Measurements from ENCODE around the gene MEP1A. TPM values are rescaled to one million over a fixed set of nuclear protein-coding genes. Genes with fewer than 3 reads are reported as not detected.
"Not testable (repeated sequence)": the region's sequence is repeated elsewhere in the genome, so short reads cannot be mapped to it uniquely, and the experiment has no call there.

MEP1A gene, protein sequence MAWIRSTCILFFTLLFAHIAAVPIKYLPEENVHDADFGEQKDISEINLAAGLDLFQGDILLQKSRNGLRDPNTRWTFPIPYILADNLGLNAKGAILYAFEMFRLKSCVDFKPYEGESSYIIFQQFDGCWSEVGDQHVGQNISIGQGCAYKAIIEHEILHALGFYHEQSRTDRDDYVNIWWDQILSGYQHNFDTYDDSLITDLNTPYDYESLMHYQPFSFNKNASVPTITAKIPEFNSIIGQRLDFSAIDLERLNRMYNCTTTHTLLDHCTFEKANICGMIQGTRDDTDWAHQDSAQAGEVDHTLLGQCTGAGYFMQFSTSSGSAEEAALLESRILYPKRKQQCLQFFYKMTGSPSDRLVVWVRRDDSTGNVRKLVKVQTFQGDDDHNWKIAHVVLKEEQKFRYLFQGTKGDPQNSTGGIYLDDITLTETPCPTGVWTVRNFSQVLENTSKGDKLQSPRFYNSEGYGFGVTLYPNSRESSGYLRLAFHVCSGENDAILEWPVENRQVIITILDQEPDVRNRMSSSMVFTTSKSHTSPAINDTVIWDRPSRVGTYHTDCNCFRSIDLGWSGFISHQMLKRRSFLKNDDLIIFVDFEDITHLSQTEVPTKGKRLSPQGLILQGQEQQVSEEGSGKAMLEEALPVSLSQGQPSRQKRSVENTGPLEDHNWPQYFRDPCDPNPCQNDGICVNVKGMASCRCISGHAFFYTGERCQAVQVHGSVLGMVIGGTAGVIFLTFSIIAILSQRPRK
- not detected for total RNA-seq

GRCh38 chr6:46793138-46793537 lies at the start of gene MEP1A:
MEP1A (plus strand) TSS chr6:46793389; CDS start chr6:46793399, 10 bp downstream.
- Histone ChIP-seq H3K9me3 (no peaks in the 10 kb centered on the region), H3K4me3 (no peak within 1 kb of the TSS), H3K4me1 (no peaks in the 10 kb centered on the region), H3K27me3 (no peaks in the 10 kb centered on the region), H3K27ac (no peak within 1 kb of the TSS), H3K36me3 (no peaks in the 10 kb centered on the region)
- TF ChIP-seq CTCF (IDR thresholded peaks at IDR 0.05), result no peak
- intact Hi-C loops (cut with DNase I), result no loop called here
- DNase-seq (ENCODE audit: low spot score in 2 of 2), result no peak

DNA sequence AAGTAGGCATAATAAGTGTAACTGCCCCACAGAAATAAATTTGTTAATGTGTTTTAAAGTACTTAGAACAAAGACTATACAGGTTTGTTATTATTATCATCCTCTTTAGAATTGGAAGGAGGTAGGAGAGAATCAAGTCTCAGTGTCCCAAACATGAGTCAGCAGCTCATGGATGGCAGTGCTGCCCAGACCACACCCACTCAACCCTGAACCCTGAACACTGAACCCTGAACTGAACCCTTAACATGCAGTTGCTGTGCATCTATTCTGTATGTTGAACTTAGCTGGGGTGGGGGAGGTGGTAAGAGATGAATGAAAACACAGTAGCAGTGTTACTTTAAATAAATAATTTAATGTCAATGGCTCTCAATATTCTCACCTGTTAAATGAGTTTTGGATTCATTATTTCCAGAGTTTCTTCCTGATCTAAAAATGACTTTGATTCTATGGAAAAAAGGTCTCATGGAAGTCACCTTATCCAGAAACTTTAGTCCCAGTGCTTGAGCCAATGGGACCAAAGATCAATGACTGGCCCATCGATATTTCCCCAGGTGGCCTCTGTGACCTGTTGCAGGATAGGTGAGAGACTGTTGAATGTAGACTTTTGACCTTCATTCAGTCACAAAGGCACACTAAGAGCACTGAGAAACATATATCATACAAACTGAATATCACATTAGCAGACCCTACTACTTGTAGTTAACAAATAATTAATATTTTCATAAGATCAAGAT lies 49.6 kb upstream of the MEP1A start:
- TF ChIP-seq CTCF (IDR thresholded peaks at IDR 0.05), result no peak
- Histone ChIP-seq H3K27ac (no peak overlapping the region), H3K9me3 (no peaks in the 10 kb centered on the region), H3K27me3 (no peaks in the 10 kb centered on the region), H3K4me3 (no peak overlapping the region), H3K4me1 (no peaks in the 10 kb centered on the region), H3K36me3 (no peaks in the 10 kb centered on the region)
- intact Hi-C loops (cut with DNase I), result no loop called here
- no peak for DNase-seq (ENCODE audit: low spot score in 2 of 2)

DNA sequence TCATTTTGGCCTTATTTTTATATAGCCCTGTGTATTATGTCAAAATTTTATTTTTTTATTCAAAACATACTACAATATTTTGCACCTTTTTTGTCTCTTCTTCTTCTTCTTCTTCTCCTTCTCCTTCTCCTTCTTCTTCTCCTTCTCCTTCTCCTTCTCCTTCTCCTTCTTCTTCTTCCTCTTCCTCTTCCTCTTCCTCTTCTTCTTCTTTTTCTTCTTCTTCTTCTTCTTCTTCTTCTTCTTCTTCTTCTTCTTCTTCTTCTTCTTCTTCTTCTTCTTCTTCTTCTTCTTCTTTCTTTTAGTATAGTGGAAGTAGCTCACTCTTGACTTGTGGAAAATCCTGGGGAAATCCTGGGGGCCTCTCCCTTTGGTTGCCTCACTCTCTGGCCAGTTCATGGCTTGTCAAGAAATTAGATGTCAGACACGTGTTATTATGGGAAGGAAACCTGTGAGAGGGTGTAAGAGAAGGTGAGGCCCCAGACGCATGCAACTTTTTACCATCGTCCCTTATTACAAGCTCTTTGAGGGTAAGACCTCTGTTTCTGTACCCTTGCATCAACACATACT lies 48.9 kb upstream of the MEP1A start:
- H3K4me1 ChIP-seq; H3K4me3 ChIP-seq; H3K36me3 ChIP-seq; H3K27ac ChIP-seq; H3K9me3 ChIP-seq; intact Hi-C loops (cut with DNase I); DNase-seq (ENCODE audit: low spot score in 2 of 2); H3K27me3 ChIP-seq: not testable (repeated sequence)

DNA sequence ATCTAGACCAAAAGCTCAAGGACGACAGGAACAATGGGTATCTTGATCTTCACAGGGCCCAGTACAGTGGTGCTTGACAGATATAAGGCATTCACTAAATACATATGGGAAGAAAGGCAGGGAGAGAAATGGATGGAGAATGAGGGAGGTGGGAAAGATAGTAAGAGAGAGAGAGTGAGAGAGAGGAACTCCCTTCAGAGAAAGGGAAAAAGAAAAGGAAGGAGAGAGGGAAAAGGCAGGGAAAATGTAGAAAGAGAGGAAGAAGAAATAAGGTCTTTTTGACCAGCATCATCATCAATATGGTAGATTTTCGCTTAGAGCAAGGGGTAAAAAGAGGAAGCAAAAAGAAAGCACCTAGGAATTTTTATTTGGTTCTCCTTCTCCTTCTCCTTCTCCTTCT lies 47.2 kb upstream of the MEP1A start:
- intact Hi-C loops (cut with DNase I), result no loop called here
- no peaks in the 10 kb centered on the region for H3K27me3 ChIP-seq
- H3K4me1 ChIP-seq, result no peaks in the 10 kb centered on the region
- no peak for TF ChIP-seq CTCF (IDR thresholded peaks at IDR 0.05)
- H3K4me3 ChIP-seq, result no peak overlapping the region
- no peak for DNase-seq (ENCODE audit: low spot score in 2 of 2)
- H3K27ac ChIP-seq, result no peak overlapping the region
- no peaks in the 10 kb centered on the region for H3K9me3 ChIP-seq
- H3K36me3 ChIP-seq, result no peaks in the 10 kb centered on the region

GRCh38 chr6:46746696-46747095 lies 46.5 kb upstream of the MEP1A start, which contains the start of gene ANKRD66:
ANKRD66 (plus strand) TSS chr6:46746933; CDS start chr6:46751949, 5,016 bp downstream.
- Histone ChIP-seq H3K4me1 (no peaks in the 10 kb centered on the region), H3K9me3 (no peaks in the 10 kb centered on the region), H3K36me3 (no peaks in the 10 kb centered on the region), H3K4me3 (no peak within 1 kb of the TSS), H3K27me3 (no peaks in the 10 kb centered on the region), H3K27ac (no peak within 1 kb of the TSS)
- no peak for TF ChIP-seq CTCF (IDR thresholded peaks at IDR 0.05)
- intact Hi-C loops (cut with DNase I), result no loop called here
- no peak for DNase-seq (ENCODE audit: low spot score in 2 of 2)
